Lower leg skin (tissue), 4 donors: ENCODE data around the gene GRM8. TPM values are rescaled to one million over a fixed set of nuclear protein-coding genes. Genes with fewer than 3 reads are reported as not detected.

ENCODE experiments used
- DNase-seq, 2 donors: peaks; one replicate each; pipeline ENCODE4 v3.0.0-alpha.2; 2019; ENCODE audit warnings: low spot score in 2 of 2
- H3K4me3 ChIP-seq: fragments of 200-600 bp; sonication (generic); 2 replicates; pipeline ENCODE4 v1.5.1; 2017; ENCODE audit warnings: mild to moderate bottlenecking, low read depth; ENCODE audit not compliant: poor library complexity, severe bottlenecking
- POLR2A ChIP-seq, 2 donors: fragments of 450-650 bp; IDR thresholded peaks; one replicate each; pipeline ENCODE4 v1.6.1; 2016 to 2017; ENCODE audit warnings: antibody characterized with exemption in 2 of 2, mild to moderate bottlenecking in 1 of 2, moderate library complexity in 1 of 2
- WGBS, 2 donors: methylation state at CpG; one replicate each; pipeline ENCODE4 v1.1.5; 2018; 5-methylcytosine and 5-hydroxymethylcytosine counted together
- intact Hi-C: fragments of 100-400 bp; cut with DNase I; formaldehyde crosslinking; loops from one replicate; pipeline ENCODE4 v1.15.0; 2023; ENCODE audit warnings: low total_unique reads
- total RNA-seq, 4 donors: library from RNA; depleted of rRNA; stranded (reverse); fragments of >200 nt; gene quantifications; one replicate each; pipeline ENCODE4 v1.1.0, GENCODE V29; 2016
- TF ChIP-seq, protein P1 (sequence below), 3 donors: fragments of 450-650 bp; IDR thresholded peaks; one replicate each; pipeline ENCODE4 v1.5.1; 2016; ENCODE audit warnings: antibody characterized with exemption in 3 of 3, mild to moderate bottlenecking in 3 of 3, moderate library complexity in 2 of 3

Gene GRM8
- total RNA-seq, 4 donors from 2014 or later, result 0.45 TPM; not detected in 3

DNA sequence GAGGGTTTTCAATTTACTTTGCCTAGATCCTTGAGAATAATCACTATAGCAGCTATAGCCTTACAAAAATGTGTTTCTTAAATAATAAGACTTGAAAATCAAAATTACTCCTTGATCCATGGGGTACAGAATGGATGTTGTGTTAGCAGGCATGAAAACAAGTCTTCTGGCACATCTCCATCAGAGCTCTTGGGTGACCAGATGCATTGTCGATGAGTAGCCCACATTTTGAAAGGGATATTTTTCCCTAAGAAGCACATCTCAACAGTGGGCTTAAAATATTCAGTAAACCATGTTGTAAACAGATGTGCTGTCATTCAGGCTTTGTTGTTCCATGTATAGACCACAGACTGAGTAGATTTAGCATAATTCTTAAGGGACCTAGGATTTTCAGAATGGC is 827.8 kb downstream of the GRM8 start:
- no peak overlapping the region for H3K4me3 ChIP-seq
- 71 to 87% methylated on average over 1 of the region's 1 CpG for WGBS, 2 donors
- no peak for DNase-seq
- TF ChIP-seq, protein P1, sequence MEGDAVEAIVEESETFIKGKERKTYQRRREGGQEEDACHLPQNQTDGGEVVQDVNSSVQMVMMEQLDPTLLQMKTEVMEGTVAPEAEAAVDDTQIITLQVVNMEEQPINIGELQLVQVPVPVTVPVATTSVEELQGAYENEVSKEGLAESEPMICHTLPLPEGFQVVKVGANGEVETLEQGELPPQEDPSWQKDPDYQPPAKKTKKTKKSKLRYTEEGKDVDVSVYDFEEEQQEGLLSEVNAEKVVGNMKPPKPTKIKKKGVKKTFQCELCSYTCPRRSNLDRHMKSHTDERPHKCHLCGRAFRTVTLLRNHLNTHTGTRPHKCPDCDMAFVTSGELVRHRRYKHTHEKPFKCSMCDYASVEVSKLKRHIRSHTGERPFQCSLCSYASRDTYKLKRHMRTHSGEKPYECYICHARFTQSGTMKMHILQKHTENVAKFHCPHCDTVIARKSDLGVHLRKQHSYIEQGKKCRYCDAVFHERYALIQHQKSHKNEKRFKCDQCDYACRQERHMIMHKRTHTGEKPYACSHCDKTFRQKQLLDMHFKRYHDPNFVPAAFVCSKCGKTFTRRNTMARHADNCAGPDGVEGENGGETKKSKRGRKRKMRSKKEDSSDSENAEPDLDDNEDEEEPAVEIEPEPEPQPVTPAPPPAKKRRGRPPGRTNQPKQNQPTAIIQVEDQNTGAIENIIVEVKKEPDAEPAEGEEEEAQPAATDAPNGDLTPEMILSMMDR (IDR thresholded peaks at IDR 0.05), result no peak
- TF ChIP-seq POLR2A (IDR thresholded peaks at IDR 0.05), result no peak
- intact Hi-C loops, result no loop called here

DNA sequence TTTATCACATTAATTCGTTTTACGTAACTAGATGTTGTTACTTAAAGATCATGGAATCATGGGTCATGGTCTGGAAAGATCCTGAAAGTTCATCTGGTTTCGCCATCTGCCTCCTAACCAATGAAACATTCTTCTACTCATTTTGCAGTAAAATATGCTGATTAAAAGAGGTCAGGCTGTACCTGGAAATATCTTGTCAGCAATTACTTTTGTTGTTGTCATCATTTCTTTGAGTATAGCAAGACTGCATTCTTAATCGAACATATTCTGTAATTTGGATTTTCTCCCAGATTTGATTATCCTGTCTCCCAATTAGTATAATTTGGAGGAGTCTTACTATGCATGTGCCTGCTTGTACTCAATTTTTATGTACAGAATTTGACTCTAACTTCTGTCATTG is 833.7 kb downstream of the GRM8 start:
- DNase-seq, result no peak
- no peak overlapping the region for H3K4me3 ChIP-seq
- intact Hi-C loops, result no loop called here
- TF ChIP-seq POLR2A (IDR thresholded peaks at IDR 0.05), result no peak
- TF ChIP-seq, protein P1 (IDR thresholded peaks at IDR 0.05), result no peak
- WGBS, 2 donors, result 70 to 76% methylated on average over 4 of the region's 4 CpGs

DNA sequence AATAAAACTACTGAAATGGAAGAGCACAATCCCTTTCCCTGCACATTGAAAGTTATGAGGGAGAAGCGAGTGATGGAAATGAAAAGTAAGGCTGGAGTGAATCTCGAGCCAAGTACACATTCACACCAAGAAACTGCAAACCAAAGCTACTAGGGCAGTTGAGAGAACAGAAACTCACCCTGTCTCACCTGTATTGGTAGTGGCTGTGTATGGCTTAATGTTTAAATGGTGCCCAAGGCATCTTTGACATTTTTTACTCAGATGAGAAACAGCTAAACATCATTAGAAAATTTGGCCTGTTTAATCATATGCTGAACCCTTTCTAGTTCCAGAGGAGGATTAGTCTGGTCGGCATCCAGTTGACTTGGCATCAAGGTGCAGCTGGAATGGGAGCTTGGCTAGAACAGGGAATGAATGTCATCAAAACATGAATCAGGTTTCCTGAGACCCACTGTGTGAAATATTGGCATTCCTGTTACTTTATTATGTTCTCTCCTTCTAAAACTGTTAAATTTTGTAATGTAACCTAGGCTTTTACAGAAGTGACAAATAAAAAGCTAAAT is 840.8 kb downstream of the GRM8 start:
- DNase-seq, result no peak
- TF ChIP-seq POLR2A (IDR thresholded peaks at IDR 0.05), result no peak
- TF ChIP-seq, protein P1 (IDR thresholded peaks at IDR 0.05), result no peak
- intact Hi-C loops, result no loop called here
- no peak overlapping the region for H3K4me3 ChIP-seq
- WGBS, 2 donors, result 38 to 42% methylated on average over 3 of the region's 3 CpGs

DNA sequence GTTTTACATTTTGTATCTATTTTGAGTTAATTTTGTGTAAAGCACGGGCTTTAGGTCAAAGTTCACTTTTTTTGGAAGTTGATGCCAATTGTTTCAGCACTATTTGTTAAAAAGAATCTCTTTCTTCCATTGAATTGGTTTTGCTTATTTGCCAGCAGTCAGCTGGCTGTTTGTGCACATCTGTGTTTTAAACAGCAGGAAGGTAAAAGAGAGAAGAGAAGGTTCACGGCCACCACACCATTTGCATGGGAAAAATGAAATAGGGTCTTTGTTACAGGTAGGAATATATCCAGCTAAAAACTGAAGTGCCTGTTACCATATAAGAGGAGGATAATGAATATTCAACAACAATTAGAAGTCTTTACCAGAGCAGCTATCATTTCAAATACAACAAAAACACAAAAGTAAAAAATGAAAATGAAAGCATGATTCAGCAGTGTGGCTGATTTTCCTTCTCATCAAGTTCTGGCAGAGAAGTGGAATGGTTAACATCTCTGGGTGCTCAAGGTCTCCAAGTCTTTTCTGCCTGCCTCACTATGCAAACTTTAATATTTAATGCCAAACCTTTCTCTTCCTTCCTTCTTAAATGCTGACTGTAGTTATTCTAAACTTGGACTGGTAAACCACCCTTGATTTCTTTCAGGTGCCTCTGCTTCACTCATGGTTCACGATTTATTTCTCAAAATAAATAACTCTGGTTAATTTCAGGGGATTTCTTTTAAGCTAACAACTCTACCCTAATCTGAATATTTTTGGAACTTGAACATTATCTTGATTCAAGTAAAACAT is 841.5 kb downstream of the GRM8 start:
- H3K4me3 ChIP-seq, result no peak overlapping the region
- TF ChIP-seq POLR2A (IDR thresholded peaks at IDR 0.05), result no peak
- TF ChIP-seq, protein P1 (IDR thresholded peaks at IDR 0.05), result no peak
- DNase-seq, result no peak
- WGBS, 2 donors, result 52 to 56% methylated on average over 3 of the region's 3 CpGs
- intact Hi-C loops, result no loop called here

DNA sequence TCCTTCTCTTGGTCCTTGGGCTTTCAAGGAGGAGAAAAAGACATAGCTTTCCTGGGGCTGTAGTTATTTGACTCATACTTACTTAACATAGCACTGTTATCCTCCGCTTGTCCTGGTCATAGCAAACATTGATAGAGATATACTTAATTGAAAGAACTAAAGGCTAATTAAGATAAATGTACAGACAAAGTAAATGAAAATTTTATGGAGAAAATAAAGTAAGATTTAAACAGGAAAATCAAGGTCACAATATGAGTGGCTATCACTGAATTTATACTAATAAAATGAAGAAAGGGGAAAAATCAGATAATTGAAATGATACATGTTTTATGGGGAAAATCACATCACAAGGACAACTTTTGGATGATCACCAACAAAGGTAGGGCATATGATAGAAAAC is 849.7 kb downstream of the GRM8 start:
- no peak for TF ChIP-seq POLR2A (IDR thresholded peaks at IDR 0.05)
- TF ChIP-seq, protein P1 (IDR thresholded peaks at IDR 0.05), result no peak

More for the DNA sequence above, 849.7 kb downstream of the GRM8 start:
- 90 to 97% methylated on average over 1 of the region's 1 CpG for WGBS, 2 donors
- no peak overlapping the region for H3K4me3 ChIP-seq
- intact Hi-C loops, result no loop called here
- no peak for DNase-seq
